Measurements from ENCODE around the gene DNAH11.

DNA sequence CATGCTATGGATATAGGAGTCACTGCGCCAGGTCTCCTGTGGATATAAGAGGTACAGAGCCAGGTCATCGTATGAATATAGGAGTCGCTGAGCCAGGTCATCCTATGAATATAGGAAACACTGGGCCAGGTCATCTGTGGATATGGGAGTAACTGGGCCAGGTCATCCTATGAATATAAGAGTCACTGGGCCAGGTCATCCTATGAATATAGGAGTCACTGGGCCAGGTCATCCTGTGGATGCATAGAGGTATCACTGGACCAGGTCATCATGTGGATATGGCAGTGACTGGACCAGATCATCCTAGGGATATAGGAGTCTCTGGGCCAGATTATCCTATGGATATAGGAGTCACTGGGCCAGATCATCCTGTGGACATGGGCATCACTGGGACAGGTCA is 181.7 kb downstream of the DNAH11 start:
- TF ChIP-seq, protein P1, sequence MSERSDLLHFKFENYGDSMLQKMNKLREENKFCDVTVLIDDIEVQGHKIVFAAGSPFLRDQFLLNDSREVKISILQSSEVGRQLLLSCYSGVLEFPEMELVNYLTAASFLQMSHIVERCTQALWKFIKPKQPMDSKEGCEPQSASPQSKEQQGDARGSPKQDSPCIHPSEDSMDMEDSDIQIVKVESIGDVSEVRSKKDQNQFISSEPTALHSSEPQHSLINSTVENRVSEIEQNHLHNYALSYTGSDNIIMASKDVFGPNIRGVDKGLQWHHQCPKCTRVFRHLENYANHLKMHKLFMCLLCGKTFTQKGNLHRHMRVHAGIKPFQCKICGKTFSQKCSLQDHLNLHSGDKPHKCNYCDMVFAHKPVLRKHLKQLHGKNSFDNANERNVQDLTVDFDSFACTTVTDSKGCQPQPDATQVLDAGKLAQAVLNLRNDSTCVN (CRISPR knock-in tag; IDR thresholded peaks at IDR 0.05), result no peak
- TF ChIP-seq, protein P2, sequence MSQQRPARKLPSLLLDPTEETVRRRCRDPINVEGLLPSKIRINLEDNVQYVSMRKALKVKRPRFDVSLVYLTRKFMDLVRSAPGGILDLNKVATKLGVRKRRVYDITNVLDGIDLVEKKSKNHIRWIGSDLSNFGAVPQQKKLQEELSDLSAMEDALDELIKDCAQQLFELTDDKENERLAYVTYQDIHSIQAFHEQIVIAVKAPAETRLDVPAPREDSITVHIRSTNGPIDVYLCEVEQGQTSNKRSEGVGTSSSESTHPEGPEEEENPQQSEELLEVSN (IDR thresholded peaks at IDR 0.05; ENCODE audit: borderline replicate concordance in 1 of 2, extremely low read depth in 1 of 2, insufficient read depth in 1 of 2, insufficient read length in 1 of 2, low read depth in 1 of 2, low read length in 1 of 2, poor library complexity in 1 of 2, severe bottlenecking in 1 of 2), result no peak
- TF ChIP-seq ZNF263 (CRISPR knock-in tag; IDR thresholded peaks at IDR 0.05; ENCODE audit: borderline replicate concordance) (no peak), HMBOX1 (IDR thresholded peaks at IDR 0.05) (no peak), FOXA1 (IDR thresholded peaks at IDR 0.05; ENCODE audit: borderline replicate concordance) (no peak), ZBTB43 (CRISPR knock-in tag; IDR thresholded peaks at IDR 0.05) (no peak), CTCF (IDR thresholded peaks at IDR 0.05 in 2 of 3, conservative IDR thresholded peaks at IDR 0.05 in 1 of 3; ENCODE audit: insufficient read depth in 2 of 3, low read depth in 1 of 3, low read length in 3 of 3) (no peak)

All from K562 (cell line).